ENCODE measurements around the gene EPS8L2.

- TF ChIP-seq POLR2A (IDR thresholded peaks at IDR 0.05; ENCODE audit: low read depth, low read length) (no peak), TAF1 (IDR thresholded peaks at IDR 0.05; ENCODE audit: borderline replicate concordance, low read depth, low read length) (no peak)
These were observed 45.2 kb upstream of the EPS8L2 start for GRCh38 chr11:660681-661444.

Measured in GM12892 (cell line).